D721Med (cell line): Measurements from ENCODE around the gene KLF4.

Experiments
- DNase-seq: peaks from one replicate; pipeline ENCODE4 v3.0.0; 2011; ENCODE audit warnings: low spot score; ENCODE audit not compliant: insufficient read length
- FAIRE-seq: peaks from 2 replicates; lab custom pipeline; 2011; peaks lifted over from hg19 to GRCh38; lab: Jason Lieb, UNC
- TF ChIP-seq, protein P1 (sequence below): IDR thresholded peaks from 2 replicates; pipeline ENCODE4 v1.5.1; 2012; ENCODE audit warnings: mild to moderate bottlenecking, control low read depth; ENCODE audit not compliant: insufficient read depth; ENCODE audit errors: missing control alignments

KLF4 gene

DNA sequence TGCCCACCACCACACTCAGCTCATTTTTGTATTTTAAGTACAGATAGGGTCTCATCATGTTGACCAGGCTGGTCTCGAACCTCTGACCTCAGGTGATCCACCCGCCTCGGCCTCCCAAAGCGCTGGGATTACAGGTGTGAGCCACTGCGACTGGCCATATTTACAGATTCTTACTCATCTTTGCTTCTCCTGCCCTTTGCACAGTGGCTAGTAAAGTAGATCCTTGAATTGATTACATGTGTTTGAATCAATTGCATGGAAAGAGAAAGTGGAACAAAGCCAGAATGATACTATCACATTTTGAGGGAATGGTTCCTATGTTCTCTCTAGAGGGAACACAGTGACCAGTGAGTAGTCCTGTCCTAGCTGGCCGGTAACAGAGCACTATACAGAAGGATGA is 15.4 kb downstream of the KLF4 start:
- FAIRE-seq (no peak), DNase-seq (no peak)
- TF ChIP-seq, protein P1, sequence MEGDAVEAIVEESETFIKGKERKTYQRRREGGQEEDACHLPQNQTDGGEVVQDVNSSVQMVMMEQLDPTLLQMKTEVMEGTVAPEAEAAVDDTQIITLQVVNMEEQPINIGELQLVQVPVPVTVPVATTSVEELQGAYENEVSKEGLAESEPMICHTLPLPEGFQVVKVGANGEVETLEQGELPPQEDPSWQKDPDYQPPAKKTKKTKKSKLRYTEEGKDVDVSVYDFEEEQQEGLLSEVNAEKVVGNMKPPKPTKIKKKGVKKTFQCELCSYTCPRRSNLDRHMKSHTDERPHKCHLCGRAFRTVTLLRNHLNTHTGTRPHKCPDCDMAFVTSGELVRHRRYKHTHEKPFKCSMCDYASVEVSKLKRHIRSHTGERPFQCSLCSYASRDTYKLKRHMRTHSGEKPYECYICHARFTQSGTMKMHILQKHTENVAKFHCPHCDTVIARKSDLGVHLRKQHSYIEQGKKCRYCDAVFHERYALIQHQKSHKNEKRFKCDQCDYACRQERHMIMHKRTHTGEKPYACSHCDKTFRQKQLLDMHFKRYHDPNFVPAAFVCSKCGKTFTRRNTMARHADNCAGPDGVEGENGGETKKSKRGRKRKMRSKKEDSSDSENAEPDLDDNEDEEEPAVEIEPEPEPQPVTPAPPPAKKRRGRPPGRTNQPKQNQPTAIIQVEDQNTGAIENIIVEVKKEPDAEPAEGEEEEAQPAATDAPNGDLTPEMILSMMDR, result no peak

DNA sequence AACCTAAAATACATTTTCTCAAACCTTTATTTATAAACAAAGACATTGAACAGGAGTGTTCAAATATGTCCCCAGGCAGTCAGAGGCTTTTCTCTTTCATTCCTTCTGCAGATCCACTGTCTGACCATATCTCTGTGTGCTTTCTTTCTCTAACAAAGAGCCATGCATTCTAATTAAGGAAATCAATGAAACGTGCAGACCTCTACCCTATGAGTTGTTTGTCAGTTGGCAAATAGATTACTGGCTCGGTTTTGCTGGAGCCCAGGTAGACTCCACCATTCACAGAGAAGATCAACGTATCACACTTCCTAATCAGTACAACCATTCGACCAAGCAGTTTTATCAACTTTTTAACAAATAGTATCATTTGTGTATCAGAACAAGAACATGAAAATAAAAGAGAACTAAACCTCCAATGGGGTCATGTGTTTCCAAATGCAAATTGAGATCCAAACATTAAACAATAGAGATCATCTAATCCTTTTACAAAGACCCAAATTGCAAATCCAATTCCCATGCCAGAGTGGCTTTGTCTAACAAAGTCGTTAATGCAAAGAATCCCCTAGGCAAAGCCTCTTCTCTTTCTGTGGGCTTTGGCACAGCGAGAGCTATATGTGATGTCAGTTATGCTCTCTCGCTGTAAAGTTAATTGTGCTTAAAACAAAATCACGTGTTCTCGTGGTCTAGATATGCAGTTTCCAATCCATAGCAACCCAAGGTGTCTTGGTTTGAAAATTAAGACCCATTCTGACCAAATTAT is 16.8 kb downstream of the KLF4 start:
- TF ChIP-seq, protein P1, result no peak
- FAIRE-seq, result no peak
- DNase-seq, result no peak

DNA sequence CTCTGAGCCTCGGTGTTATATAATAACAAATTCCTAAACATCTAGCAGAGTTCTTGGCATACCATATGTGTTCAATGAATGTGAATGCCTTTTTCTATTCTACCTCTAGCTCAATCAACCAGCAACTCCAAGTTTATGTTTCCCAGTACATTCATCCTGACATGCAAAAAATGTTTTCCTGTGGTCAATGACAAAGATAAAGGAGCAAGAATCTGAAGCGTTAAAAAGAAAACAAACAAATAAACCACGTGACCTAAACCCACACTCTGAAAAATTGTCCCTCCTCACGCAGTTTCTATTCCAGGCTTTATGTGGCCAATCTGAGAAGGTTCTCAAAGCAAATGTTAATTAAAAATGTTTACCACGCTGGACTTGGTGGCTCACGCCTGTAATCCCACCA is 18.0 kb downstream of the KLF4 start:
- TF ChIP-seq, protein P1, result no peak
- FAIRE-seq (no peak), DNase-seq (no peak)

DNA sequence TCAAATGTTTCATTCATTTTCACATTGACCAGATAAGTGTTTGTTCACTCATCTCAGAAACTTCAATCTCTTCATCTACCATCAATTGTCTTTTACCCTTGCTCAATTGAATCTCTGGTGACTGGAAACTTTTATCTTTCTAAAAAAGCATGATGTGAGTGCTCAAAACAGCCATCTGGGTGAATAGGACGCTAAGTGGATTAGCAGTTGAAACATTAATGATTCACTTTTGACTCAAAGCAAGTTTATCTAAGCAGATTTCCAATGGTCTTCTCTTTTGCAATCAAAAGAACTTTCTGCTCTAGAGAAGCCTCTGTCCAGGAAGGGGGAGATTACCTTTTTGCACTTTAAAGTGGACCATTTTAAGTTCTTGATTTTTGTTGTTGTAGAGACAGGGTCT is 22.2 kb downstream of the KLF4 start:
- DNase-seq, result no peak
- FAIRE-seq, result no peak
- TF ChIP-seq, protein P1, result no peak

DNA sequence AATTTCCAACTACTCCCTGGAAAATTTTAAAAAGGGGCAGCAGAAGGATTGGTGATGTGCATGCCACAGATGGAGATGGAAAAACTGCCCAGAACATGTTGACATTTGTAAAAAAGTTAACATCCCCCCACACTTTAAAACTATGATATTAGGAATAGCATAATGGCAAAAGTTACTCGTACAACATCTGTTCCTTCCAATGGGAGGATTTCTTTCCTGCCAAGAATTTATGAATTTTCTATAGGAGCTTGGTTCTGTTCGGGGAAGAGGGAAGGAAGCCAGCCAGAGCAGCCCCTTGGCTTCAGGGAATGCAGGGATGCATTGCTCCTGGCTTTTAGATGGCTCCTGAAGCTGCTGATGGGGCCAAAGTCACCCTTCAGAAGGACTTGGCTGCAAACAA is 22.7 kb downstream of the KLF4 start:
- TF ChIP-seq, protein P1, result no peak
- DNase-seq, result no peak
- no peak for FAIRE-seq

DNA sequence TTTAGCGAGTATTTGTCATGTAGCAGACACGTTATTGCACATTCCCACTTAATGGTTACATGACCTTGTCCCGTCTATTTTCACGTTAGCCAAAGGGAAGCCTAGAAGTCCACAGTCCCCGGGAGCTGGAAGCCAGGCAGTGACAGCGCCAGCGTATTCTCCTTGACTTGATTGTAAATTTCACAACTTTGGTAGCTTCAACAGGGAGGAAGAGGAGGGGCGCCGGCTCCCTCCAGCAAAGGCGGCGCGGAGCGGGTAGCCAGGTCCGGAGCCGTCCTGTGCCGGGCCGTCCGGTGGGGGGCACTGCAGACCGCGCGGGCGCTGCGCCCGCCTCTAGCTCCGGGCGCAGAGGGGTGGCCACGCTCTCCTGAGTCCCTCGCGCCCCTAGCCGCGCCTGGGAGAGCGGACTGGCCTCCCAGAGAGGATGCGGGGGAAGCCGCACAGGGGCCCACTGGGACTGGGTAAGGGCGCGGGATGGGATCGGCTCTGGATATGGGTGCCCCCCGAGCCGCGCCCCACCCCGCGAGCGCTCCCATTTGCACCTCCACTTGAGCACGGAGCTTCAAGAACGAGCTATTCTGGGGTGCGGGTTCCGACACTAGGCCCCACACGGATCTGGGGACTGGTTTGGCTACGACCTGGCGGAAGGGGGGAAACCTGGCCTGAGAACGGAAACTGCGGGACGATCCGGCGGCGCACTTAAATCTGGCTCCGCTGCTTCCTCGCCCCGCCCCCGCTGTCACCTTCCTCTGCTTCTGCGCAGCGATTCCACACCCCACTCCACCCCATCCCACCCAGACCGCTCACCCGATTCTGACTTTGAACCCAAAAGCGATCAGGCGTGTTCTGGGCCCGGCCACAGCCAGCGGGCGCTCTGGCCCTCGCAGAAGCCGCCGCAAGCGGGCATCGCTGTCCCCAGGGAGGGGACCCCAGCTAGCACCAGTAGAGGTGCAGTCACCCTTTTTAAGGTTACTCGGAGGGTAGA is 23.8 kb downstream of the KLF4 start:
- FAIRE-seq (no peak), DNase-seq (peak; percentile 62)
- TF ChIP-seq, protein P1, result peak; percentile 53
